NCI-H526 (cell line): ENCODE measurements around the gene MANF.
"Not testable (repeated sequence)": the region's sequence is repeated elsewhere in the genome, so short reads cannot be mapped to it uniquely, and the experiment has no call there.

ENCODE experiments used
- DNase-seq, 2 experiments: peaks; one replicate each; lab custom pipeline; 2025; lab: John Stamatoyannopoulos, UW

MANF gene

DNA sequence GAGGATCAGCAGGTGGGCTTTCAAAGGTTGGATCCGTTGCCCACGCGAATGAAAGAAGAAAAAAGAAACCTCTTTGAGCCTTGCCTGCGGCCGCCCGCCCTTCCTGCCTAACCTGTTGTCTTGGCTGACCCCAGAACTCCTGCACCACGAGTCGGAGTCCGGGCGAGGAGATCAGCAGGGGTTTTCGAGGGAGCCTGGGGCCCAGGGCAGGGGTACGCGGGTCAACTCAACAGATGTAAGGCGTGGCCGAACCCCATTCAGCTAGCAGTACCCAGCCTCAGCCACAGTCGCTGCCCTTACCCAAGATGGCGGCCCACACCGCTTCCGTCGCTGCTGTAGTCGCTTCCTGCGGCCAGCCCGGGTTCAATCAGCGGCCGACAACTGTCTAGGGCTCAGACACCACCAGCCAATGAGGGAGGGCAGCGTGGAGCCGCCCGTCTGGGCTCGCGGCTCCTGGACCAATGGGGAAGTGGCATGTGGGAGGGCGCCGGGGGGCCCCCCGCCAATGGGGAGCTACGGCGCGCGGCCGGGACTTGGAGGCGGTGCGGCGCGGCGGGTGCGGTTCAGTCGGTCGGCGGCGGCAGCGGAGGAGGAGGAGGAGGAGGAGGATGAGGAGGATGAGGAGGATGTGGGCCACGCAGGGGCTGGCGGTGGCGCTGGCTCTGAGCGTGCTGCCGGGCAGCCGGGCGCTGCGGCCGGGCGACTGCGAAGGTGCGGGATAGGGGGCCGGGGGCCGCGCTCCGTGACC, at the start of gene MANF:
Gene MANF, plus strand, starts transcription at position 566 of the 748 bp plus-strand sequence. Its CDS starts 52 bp downstream, at position 618.
- DNase-seq: peak; percentile 93 to 98

DNA sequence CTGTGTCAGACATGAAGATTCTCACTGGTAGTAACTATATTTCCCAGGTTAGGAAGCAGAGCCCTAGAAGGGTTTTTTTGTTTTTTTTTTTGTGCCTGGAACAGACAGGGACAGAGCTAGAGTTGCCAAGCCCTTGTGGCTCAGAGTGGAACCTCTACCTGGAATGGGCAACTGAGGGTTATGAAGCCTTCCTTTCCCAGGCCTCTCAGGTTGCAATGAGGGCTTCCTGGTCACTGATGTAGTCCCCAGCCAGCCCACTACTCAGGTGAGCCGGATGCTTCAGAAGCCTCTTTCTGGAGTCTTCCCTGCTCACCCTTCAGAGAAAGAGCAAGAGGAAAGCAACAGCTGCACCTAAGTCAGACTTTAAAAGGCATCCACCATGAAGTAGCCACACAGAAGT, 48.8 kb upstream of the MANF start:
- no peak for DNase-seq

DNA sequence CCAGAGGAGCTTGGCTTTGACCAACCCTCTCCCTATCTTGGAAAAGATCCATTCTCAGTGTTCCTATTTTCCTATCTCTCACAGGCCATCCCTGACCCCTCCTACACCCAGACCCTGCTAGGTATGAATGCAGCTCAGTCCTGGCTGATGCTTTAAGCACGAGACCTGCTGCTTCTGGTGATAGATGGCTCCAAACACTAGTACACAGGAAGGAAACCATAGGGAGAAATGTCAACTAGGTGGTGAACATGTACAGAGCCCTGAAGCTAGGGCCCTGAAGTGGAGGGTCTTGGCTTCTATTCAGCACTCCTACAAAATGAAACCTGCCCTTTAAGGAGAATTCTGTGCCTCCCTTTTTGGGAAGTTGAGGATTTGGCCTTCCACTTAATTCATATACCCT, 47.4 kb upstream of the MANF start:
- DNase-seq: no peak

DNA sequence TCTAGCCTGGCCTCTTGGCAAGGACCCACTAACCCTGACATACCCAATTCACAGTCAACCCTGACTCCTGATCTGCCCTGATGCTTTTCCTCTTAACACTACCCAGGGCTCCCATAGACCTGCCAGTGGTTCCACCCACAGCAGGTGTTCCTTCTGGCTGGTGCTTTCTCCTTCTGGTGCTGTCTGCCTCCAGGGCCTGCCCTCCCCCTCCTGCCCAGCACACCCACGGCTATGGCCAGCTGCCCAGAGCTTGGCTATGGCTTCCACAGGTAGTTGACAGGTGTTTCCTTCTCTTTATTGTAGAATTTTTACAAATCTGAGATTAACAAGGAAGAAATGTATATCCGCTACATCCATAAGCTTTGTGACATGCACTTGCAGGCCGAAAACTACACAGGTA, 46.5 kb upstream of the MANF start:
- DNase-seq: no peak

DNA sequence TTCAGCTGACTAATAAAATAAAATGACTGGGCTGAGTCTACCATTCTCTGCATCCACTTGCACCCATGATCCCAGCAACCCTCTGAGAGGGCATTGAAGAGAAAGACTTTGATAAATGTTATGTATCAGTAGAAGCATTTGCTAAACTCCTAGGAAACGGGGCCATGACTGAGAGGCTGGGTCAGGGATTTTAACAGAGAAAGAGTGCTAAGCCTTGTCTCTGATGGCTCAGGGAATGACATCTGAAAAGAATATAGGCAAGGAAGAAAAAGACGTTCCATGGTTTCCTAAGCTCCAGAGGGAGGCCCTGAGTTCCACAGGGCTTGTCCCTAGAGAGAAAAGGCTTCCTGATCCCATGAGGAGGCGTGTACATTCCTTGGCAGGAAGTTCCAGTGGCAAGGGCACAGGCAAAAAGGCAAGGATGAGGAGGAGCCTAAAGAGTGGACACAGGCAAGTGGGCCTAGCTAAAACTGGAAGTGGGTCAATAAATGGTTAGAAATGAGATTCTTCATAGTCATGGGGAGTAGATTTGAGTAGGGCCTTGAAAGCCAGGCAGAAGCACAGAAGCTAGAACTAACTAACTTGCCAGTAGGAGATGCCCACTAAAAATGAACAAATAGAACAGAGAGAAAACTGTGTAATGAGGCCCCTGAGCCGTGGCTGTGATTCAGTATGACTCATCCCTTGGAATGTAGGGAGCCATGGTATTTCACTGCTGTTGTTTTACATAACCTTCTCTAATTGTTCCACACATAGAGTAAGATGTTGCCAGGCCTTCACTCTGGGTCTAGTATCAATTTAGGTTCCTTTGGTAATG, 44.9 kb upstream of the MANF start:
- DNase-seq: no peak

DNA sequence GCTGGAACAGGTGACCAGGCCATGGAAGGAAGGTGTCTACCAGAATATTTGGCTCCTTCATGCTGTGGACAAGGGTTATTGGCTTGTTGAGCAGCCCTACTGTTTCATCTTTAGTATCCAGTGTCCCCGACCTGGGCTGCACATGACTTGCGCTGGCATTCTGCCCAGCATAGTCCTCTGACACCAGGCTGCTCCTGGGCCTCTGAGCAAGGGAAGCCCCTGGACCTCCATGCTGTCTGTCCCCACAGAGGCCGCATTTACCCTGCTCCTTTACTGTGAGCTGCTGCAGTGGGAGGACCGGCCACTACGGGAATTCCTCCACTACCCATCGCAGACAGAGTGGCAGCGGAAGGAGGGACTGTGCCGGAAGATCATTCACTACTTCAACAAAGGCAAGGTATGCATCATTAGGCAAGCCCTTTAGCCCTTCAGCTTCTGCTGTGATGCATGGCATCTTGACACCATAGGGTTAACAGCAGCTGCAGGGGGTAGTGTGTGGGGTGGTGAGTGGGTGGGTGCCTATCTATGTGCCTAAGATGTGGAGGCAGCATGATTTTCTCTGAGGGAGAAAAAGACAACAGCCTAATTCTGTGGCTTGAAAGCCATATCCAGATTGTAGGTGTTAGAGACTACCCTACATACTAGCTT, 44.0 kb upstream of the MANF start:
- DNase-seq: no peak

DNA sequence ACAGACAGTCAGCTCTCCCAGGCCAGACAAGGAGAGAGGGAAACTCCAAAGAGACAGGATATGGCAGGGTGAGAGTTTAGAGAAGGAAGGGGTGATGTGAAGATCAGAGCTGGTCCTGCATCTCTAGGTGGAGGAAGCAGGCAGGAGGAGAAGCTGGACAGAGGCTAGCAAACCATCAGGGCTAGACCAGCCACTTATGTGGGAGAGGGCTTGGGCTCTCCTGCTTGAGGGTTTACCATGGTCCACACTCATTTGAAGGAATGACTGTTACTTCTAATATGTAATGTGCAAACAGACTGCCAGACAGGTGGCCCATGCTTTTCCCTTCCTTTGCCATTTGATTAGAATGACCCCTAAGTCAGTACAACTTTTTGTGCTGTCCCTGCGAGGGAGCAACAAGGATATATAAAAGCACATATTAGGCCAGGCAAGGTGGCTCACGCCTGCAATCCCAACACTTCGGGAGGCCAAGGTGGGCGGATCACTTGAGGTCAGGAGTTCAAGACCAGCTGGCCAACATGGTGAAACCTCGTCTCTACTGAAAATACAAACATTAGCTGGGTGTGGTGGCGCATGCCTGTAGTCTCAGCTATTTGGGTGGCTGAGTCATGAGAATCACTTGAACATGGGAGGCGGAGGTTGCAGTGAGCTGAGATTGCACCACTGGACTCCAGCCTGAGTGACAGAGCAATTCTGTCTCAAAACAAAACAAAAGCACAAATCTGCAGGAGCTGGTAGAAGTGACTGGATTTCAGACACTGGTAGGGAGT, 41.0 kb upstream of the MANF start:
- DNase-seq: no peak

DNA sequence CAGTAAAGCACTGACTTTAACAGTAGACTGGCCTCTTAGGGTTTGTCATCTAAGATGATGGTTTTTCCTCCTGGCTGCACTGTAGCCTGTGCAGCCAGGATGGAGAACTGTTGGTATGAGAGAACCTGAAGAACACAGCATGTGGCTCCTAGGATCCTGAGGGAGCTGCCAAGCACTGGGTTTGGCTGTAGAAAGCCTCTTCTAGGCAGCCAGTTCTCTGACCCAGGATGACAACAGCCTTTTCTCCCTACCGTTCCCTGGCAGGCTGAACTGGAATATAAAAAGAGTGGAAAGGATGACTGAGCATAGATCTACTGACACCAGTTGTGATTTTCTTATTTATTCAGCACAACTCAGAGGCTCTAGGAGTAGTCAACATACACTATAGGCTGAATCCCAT, 34.3 kb upstream of the MANF start:
- no peak for DNase-seq

DNA sequence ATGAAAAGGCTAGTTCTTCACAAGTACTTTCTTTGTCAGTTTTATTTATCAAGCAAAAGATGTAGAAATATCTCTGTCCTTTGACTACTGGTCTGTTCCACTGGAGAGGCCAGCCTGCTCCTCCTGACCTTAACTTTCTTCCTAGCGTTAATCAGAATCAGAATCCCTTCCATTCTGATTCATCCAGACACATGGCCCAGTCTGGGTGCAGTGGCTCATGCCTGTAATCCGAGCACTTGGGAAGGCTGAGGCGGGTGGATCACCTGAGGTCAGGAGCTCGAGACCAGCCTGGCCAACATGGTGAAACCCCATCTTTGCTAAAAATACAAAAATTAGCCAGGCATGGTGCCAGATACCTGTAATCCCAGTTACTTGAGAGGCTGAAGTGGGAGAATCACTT, 32.0 kb upstream of the MANF start:
- DNase-seq: no peak

DNA sequence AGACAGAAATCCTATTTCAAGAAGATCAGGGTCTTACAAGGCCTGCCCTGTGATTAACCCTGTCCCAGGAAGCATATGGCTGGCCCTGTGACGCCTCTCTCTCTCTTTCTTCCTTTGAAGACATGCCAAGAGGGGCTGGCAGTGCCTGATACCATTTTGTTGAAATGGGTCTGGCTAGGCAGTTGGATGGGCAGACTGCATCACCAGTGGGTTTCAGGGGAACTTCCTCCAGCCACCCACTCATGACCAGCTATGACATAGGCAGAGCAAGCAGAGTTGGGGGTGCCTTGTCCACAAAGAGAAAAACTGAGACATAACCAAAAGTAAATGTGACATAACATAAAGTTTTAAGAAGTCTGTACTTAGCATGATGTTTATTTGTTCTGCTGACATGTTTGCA, 31.4 kb upstream of the MANF start:
- no peak for DNase-seq

DNA sequence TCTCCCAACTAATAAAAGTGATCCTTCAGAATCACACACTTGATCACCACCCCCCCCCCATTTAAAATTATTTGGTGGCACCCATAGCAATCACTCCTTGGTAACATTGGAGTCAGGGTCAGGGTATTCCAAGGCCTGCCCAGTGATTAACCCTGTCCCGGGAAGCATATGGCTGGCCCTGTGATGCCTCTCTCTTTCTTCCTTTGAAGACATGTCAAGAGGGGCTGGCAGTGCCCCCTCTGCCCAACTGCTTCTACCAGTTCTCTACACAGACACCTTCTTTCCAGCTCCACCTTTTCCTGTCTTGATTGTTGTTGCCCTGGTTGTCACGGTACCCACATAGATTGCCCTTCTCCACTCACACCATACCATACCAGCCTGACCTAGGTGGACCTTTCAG, 30.9 kb upstream of the MANF start:
- DNase-seq: no peak

DNA sequence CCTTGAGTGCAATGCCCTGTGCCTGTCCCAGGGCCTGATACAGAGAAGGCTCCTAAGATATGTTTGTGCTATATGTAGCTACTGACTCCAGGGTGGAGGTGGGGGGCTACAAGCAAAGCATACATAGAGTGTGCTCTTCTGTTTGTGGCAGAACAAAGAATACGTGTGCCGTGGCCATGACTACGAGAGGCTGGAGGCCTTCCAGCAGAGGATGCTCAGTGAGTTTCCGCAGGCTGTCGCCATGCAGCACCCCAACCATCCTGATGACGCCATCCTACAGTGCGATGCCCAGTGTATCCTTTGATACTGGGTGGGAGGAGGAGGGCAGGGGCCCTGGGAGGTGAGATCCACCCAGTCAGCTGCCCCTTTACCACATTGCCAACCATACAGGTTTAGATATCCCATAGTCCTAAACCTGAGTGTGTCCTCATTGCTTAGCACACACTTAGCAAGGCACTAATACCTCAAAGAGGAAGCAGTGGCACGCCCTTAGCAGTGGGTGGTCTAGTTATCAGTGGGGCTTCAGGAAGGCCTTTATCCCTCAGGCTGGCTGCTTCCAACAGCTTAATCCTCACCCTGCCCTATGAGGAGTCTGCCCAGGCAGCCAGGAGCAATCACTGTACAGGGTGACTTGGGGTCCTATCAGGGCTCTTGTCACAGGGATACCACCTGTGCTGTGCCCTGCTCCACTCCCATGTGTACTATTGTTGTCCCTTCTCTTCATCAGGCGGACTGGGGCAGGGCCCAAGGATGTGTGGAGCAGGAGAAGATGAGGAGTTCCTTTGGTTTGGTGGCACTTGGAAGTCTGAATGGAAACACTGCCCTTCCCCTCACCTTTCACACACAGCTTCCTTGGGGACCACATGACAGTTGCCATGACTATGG, 30.1 kb upstream of the MANF start:
- no peak for DNase-seq

DNA sequence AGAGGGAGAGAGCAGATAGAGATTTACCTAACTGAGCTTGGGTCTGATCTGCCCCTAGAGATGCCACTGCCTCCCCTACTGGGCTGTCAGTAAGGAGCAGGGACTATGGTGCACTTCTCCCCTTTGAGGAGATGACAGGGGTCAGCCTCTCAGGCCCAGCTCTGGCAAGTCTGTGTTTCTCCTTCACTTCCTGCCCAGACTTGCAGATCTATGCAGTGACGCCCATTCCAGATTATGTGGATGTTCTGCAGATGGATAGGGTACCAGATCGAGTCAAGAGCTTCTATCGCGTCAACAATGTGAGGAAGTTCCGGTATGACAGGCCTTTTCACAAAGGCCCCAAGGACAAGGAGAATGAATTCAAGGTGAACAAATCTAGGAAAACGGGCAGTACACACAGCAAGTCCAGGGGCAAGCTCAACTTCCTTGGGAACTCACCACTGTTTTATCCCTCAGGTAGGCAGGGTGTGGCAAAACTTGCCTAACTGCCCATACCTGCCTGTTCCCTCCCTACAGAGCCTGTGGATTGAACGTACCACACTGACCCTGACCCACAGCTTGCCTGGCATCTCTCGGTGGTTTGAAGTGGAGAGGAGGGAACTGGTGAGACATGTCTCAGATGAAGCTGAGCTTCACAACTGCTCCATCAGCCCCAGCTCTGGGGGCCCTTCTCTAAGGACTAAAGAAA, 29.1 kb upstream of the MANF start:
- DNase-seq: no peak

DNA sequence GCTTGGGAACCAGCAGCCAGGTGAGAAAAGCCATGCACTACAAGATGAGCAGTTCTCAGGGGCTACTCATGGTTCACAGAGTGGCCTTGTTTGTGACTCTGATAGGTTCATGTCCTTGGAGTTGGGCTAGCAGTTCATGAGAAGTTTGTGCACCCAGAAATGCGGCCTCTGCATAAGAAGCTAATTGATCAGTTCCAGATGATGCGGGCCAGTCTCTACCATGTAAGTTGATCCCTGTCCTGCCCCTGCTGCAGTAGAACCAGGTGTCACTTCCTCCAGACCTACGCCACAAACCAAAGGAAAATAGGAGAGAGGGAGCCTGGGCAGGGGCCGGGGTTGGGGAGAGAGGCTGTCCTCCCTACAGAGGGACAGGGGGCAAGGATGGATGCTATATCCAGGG, 27.2 kb upstream of the MANF start:
- DNase-seq: no peak

DNA sequence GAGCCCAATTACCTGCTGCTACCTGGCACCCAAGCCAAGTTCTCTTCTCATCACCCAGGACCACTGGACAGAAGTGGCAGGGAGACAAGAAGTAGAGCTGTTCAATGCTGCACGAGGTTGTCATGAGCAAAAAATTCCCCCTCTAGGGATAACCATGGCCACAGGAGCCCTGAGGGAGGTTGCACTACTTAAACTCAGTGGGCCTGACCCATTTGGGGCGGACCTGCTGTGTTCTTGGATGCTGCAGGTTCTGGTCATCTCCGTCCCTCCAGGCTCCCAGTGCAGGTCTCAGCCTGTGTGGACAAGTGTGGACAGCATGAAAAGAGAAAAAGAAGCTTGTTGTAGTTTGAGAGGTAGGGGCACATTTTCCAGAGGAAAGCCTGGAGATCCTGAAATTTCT, 26.1 kb upstream of the MANF start:
- no peak for DNase-seq

DNA sequence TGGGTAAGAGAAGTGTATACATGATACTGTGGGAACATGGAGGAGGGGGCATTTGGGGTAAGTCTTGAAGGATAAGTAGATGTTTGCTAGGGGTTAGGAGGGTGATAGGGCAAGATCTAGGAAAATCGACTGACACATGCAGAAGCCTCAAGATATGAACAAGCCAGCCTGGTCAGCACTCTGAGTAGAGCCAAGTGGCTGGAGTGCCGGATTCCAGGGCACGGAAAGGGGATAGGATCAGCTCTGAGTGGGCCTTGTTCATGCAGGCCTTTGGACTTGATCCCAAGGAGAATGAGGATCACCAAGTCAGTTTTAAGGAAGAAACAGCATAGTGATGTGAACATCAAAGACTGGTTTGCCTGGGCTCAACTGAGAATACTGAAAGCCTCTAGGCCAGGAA, 24.3 kb upstream of the MANF start:
- no peak for DNase-seq

DNA sequence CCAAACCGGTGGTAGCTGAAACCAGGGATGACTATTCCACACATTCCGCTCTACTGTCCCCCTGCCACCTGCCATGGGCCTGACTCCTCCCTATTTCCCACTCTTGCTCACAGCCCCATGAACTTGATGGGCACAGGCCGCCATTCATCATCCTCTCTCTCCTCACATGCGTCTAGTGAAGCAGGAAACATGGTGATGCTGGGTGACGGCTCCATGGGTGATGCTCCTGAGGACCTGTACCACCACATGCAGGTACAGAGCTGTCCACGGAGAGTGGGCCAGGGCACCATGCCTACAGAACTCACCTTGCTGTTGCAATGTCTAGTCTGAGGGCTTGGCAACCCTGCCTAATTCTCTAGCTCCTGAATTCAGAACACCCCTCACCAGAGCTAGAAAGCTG, 23.3 kb upstream of the MANF start:
- no peak for DNase-seq

DNA sequence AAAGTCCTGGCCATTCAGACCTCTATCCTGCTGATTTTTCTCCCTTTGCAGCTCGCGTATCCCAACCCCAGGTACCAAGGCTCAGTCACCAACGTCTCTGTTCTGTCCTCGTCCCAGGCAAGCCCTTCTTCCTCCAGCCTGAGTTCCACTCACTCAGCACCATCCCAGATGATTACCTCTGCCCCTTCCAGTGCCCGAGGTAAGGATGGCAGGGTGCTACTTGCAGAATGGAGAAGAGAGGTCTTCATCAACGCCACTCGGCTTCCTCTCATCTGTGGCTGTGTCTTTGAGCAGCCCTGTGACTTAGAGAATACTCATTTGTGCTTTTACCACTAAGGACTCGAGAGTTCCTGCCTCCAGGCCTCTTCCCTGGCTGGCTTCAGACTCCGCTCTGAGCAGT, 22.6 kb upstream of the MANF start:
- DNase-seq: no peak

DNA sequence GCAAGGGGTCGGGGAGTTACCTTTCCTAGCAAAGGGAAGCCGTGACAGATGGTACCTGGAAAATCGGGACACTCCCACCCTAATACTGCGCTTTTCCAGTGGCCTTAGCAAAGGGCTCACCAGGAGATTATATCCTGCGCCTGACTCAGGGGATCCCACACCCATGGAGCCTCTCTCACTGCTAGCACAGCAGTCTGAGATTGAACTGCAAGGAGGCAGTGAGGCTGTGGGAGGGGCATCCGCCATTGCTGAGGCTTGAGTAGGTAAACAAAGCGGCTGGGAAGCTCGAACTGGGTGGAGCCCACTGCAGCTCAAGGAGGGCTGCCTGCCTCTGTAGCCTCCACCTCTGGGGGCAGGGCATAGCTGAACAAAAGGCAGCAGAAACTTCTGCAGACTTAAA, 16.8 kb upstream of the MANF start:
- DNase-seq: not testable (repeated sequence)

DNA sequence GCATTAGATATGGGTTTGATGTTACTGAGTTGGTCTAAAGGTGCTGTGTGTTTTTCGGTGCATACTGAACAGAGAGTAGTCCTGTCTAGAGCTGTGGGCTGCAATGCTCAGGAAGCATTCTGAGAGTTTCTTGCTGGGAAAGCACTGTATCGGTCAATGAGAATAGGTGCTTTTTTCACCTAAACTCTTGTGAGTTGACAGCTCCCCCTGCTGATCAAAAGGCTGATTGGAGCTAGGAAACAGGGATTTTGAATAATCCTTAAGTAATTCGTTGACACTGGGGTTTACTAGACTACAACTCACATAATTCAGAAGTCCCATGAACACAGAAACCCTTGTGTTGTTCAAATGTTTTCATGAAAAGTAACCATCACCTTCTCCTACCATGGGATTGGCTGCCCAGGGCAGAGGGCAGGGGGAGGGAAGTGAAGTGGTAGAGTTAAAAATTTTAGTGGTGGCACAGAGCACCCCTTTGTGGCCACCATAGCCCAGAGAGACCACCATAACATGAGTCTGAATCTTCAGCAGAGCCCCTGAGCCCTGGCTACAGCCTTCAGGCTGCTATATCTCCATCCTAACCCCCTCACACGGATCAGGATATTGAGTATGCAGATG, 13.0 kb upstream of the MANF start:
- peak; percentile 18 to 69 for DNase-seq
